ENCODE data around the gene REEP2.
A peak's percentile ranks its signal among the peaks of the same experiment; 100 is the strongest.

Gene REEP2

GRCh38 chr5:138448481-138449398 is 9.9 kb downstream of the REEP2 start:
- peak; percentile 47 for DNase-seq

GRCh38 chr5:138449501-138450239 is 10.8 kb downstream of the REEP2 start:
- DNase-seq, result peak; percentile 20

- no peak for DNase-seq
Measured at GRCh38 chr5:138450971-138451370, 12.1 kb downstream of the REEP2 start.

- DNase-seq, result no peak
Measured at GRCh38 chr5:138452720-138453119, 13.9 kb downstream of the REEP2 start.

- DNase-seq, result no peak
Measured at GRCh38 chr5:138453590-138453989, 14.7 kb downstream of the REEP2 start.

- DNase-seq, result no peak
Measured at GRCh38 chr5:138454121-138454520, 15.3 kb downstream of the REEP2 start.

GRCh38 chr5:138455232-138455930 is 16.5 kb downstream of the REEP2 start:
- no peak for DNase-seq

- DNase-seq, result no peak
Measured at GRCh38 chr5:138457531-138458275, 18.8 kb downstream of the REEP2 start.

- DNase-seq, result no peak
Measured at GRCh38 chr5:138458384-138458783, 19.5 kb downstream of the REEP2 start.

GRCh38 chr5:138458856-138459255 is 20.0 kb downstream of the REEP2 start:
- no peak for DNase-seq

GRCh38 chr5:138459311-138459933 is 20.6 kb downstream of the REEP2 start:
- no peak for DNase-seq

GRCh38 chr5:138460032-138460693 is 21.3 kb downstream of the REEP2 start:
- no peak for DNase-seq

GRCh38 chr5:138461343-138462125 is 22.7 kb downstream of the REEP2 start:
- DNase-seq, result no peak

- DNase-seq, result no peak
Measured at GRCh38 chr5:138463419-138464007, 24.7 kb downstream of the REEP2 start.

- peak; percentile 23 for DNase-seq
Measured at GRCh38 chr5:138464008-138464387, 25.1 kb downstream of the REEP2 start.

GRCh38 chr5:138464388-138465260 is 25.8 kb downstream of the REEP2 start:
- DNase-seq, result peak; percentile 88

- DNase-seq, result peak; percentile 35
Measured at GRCh38 chr5:138465261-138466124, 26.6 kb downstream of the REEP2 start, which contains the start of gene EGR1. EGR1 (plus strand) TSS chr5:138465479; CDS start chr5:138465762, 283 bp downstream.

All from NCI-H187 treated with DMSO at 0.1 percent for 48 hours (cell line).